ENCODE measurements around the gene EXOC4.

EXOC4 gene

DNA sequence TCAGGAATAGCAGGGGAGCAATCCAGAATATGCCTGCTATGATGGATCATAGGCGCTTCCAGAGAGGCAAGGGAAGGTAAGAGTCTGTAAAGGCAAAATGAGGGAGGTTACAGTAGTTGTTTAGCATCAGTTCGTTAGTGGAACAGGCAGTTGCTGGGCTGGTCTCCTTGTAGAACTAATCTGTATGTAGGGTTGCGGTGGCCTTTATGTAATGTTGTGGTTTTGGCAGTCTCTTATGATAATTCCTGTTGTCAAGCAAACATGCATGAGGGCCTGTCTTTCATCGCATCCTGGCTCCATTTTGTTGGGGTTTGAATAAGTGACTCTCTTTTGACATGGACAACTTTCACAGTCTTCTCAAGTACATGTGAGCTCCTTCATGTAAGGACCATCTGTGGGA lies 446.5 kb downstream of the EXOC4 start:
- no peaks in the 10 kb centered on the region for H3K9me3 ChIP-seq (ENCODE audit: control insufficient read depth, insufficient read depth, low read length)

DNA sequence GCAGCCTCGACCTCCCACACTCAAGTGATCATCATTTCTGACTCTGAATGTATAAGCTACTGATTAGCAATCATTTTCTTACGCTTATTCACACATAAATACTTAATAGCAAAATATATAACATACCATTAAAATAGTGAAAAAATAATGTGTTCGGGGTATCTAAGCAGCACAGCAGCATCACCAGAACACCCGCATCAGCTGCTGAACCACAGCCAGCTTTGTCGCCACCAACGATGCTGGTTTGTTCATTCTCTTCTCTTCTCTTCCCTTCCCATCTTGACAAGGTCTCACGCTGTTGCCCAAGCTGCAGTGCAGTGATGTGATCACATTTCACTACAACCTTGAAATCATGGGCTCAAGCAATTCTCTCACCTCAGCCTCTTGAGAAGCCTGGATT lies 449.2 kb downstream of the EXOC4 start:
- Histone ChIP-seq H3K4me3 (ENCODE audit: low read length) (no peak overlapping the region), H3K4me1 (ENCODE audit: control insufficient read depth, low read length) (no peaks in the 10 kb centered on the region), H4K20me1 (ENCODE audit: control insufficient read depth, insufficient read depth, low read depth, low read length) (no peaks in the 10 kb centered on the region), H3K27ac (ENCODE audit: low read depth, low read length) (no peak overlapping the region), H3K9me2 (replicated peaks; ENCODE audit: control insufficient read depth, low read length) (no peaks in the 10 kb centered on the region), H3K9me3 (ENCODE audit: control insufficient read depth, insufficient read depth, low read length) (no peaks in the 10 kb centered on the region), H3K36me3 (ENCODE audit: control insufficient read depth, low read length) (no peaks in the 10 kb centered on the region), H3F3A (ENCODE audit: control insufficient read depth, insufficient read depth) (no peaks in the 10 kb centered on the region), H3K79me2 (ENCODE audit: control insufficient read depth, low read length) (no peaks in the 10 kb centered on the region), H3K4me2 (ENCODE audit: low read length) (no peak overlapping the region), H3K27me3 (ENCODE audit: control insufficient read depth, low read length) (no peaks in the 10 kb centered on the region)
- TF ChIP-seq, protein P1, sequence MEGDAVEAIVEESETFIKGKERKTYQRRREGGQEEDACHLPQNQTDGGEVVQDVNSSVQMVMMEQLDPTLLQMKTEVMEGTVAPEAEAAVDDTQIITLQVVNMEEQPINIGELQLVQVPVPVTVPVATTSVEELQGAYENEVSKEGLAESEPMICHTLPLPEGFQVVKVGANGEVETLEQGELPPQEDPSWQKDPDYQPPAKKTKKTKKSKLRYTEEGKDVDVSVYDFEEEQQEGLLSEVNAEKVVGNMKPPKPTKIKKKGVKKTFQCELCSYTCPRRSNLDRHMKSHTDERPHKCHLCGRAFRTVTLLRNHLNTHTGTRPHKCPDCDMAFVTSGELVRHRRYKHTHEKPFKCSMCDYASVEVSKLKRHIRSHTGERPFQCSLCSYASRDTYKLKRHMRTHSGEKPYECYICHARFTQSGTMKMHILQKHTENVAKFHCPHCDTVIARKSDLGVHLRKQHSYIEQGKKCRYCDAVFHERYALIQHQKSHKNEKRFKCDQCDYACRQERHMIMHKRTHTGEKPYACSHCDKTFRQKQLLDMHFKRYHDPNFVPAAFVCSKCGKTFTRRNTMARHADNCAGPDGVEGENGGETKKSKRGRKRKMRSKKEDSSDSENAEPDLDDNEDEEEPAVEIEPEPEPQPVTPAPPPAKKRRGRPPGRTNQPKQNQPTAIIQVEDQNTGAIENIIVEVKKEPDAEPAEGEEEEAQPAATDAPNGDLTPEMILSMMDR (IDR thresholded peaks at IDR 0.05; ENCODE audit: low read depth, low read length, poor library complexity, severe bottlenecking), result no peak
- TF ChIP-seq EZH2phosphoT487 (IDR thresholded peaks at IDR 0.05; ENCODE audit: borderline replicate concordance, low read length), result no peak

More for the DNA sequence above, 446.5 kb downstream of the EXOC4 start:
- Histone ChIP-seq H3K36me3 (ENCODE audit: control insufficient read depth, low read length) (no peaks in the 10 kb centered on the region), H3K4me3 (ENCODE audit: low read length) (no peak overlapping the region), H3K79me2 (ENCODE audit: control insufficient read depth, low read length) (no peaks in the 10 kb centered on the region), H3K4me2 (ENCODE audit: low read length) (no peak overlapping the region), H3K27me3 (ENCODE audit: control insufficient read depth, low read length) (no peaks in the 10 kb centered on the region), H3K27ac (ENCODE audit: low read depth, low read length) (no peak overlapping the region), H4K20me1 (ENCODE audit: control insufficient read depth, insufficient read depth, low read depth, low read length) (no peaks in the 10 kb centered on the region), H3K4me1 (ENCODE audit: control insufficient read depth, low read length) (no peaks in the 10 kb centered on the region), H3F3A (ENCODE audit: control insufficient read depth, insufficient read depth) (no peaks in the 10 kb centered on the region), H3K9me2 (replicated peaks; ENCODE audit: control insufficient read depth, low read length) (no peaks in the 10 kb centered on the region)
- TF ChIP-seq, protein P1 (IDR thresholded peaks at IDR 0.05; ENCODE audit: low read depth, low read length, poor library complexity, severe bottlenecking), result no peak
- no peak for TF ChIP-seq EZH2phosphoT487 (IDR thresholded peaks at IDR 0.05; ENCODE audit: borderline replicate concordance, low read length)

DNA sequence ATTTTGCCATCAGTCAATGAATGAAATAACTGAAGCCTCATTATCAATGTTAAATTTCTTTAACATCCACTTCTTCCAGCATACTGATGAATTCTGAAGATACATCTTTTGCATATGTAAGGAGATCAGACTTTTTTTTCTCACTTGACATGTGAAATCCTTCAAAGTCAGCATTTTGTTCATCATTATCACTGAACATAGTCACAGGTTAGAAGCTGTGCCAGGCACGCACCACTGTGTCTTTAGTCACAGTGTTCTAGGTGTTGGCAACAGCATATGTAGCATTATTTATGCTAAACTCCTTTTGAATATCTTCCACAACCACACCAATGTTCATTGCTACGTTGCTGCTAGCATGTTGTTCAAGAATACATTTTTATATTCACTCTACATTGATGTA lies 450.1 kb downstream of the EXOC4 start:
- no peaks in the 10 kb centered on the region for H4K20me1 ChIP-seq (ENCODE audit: control insufficient read depth, insufficient read depth, low read depth, low read length)
- H3K4me1 ChIP-seq (ENCODE audit: control insufficient read depth, low read length), result no peaks in the 10 kb centered on the region
- no peaks in the 10 kb centered on the region for H3K79me2 ChIP-seq (ENCODE audit: control insufficient read depth, low read length)
- no peaks in the 10 kb centered on the region for H3K9me3 ChIP-seq (ENCODE audit: control insufficient read depth, insufficient read depth, low read length)
- no peaks in the 10 kb centered on the region for H3K36me3 ChIP-seq (ENCODE audit: control insufficient read depth, low read length)
- TF ChIP-seq, protein P1 (IDR thresholded peaks at IDR 0.05; ENCODE audit: low read depth, low read length, poor library complexity, severe bottlenecking), result no peak
- no peak for TF ChIP-seq EZH2phosphoT487 (IDR thresholded peaks at IDR 0.05; ENCODE audit: borderline replicate concordance, low read length)
- no peak overlapping the region for H3K27ac ChIP-seq (ENCODE audit: low read depth, low read length)
- H3K4me3 ChIP-seq (ENCODE audit: low read length), result no peak overlapping the region
- no peaks in the 10 kb centered on the region for H3K9me2 ChIP-seq (replicated peaks; ENCODE audit: control insufficient read depth, low read length)
- H3F3A ChIP-seq (ENCODE audit: control insufficient read depth, insufficient read depth), result no peaks in the 10 kb centered on the region
- no peaks in the 10 kb centered on the region for H3K27me3 ChIP-seq (ENCODE audit: control insufficient read depth, low read length)
- H3K4me2 ChIP-seq (ENCODE audit: low read length), result no peak overlapping the region

DNA sequence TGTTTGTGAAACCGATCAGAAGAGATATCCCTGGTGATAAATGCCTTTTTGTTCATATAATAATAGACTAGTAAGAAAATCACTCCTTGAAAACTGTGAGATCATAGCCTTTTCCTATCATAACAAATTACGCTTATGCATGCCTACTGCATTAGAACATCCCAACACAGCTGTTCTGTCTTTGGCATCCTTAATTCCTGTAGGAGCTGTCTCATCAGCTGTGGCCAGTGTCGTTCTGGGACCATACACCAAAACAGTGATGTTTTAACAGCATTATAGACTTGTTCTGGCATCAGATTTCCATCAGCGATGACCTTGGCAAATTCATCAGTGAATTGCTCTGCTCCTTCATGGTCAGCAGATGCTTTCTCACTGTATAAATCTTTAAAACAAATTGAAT lies 450.7 kb downstream of the EXOC4 start:
- H3K27me3 ChIP-seq (ENCODE audit: control insufficient read depth, low read length), result no peaks in the 10 kb centered on the region
- H3F3A ChIP-seq (ENCODE audit: control insufficient read depth, insufficient read depth), result no peaks in the 10 kb centered on the region
- no peaks in the 10 kb centered on the region for H3K36me3 ChIP-seq (ENCODE audit: control insufficient read depth, low read length)
- H3K4me2 ChIP-seq (ENCODE audit: low read length), result no peak overlapping the region
- H3K4me3 ChIP-seq (ENCODE audit: low read length), result no peak overlapping the region
- H4K20me1 ChIP-seq (ENCODE audit: control insufficient read depth, insufficient read depth, low read depth, low read length), result no peaks in the 10 kb centered on the region
- no peaks in the 10 kb centered on the region for H3K9me3 ChIP-seq (ENCODE audit: control insufficient read depth, insufficient read depth, low read length)
- TF ChIP-seq, protein P1 (IDR thresholded peaks at IDR 0.05; ENCODE audit: low read depth, low read length, poor library complexity, severe bottlenecking), result no peak
- no peak for TF ChIP-seq EZH2phosphoT487 (IDR thresholded peaks at IDR 0.05; ENCODE audit: borderline replicate concordance, low read length)
- H3K27ac ChIP-seq (ENCODE audit: low read depth, low read length), result no peak overlapping the region
- no peaks in the 10 kb centered on the region for H3K79me2 ChIP-seq (ENCODE audit: control insufficient read depth, low read length)
- no peaks in the 10 kb centered on the region for H3K9me2 ChIP-seq (replicated peaks; ENCODE audit: control insufficient read depth, low read length)
- no peaks in the 10 kb centered on the region for H3K4me1 ChIP-seq (ENCODE audit: control insufficient read depth, low read length)

All from DOHH2 (cell line).